Spinal cord (tissue), 10 donors: Measurements from ENCODE around the gene CALCOCO1. TPM values are rescaled to one million over a fixed set of nuclear protein-coding genes. Genes with fewer than 3 reads are reported as not detected.
A peak's percentile ranks its signal among the peaks of the same experiment; 100 is the strongest.

Experiments used
- DNase-seq, 6 donors: peaks; one replicate each; pipeline versions ENCODE4 v3.0.0 to v3.0.0-alpha.2; 2013 to 2015; ENCODE audit warnings: low spot score in 6 of 6, low read depth in 4 of 6
- H3K27ac ChIP-seq: one replicate; pipeline ENCODE4 v1.5.1; 2013; ENCODE audit warnings: low read depth, low read length, control low read depth
- H3K27me3 ChIP-seq: one replicate; pipeline ENCODE4 v1.6.1; 2013; ENCODE audit warnings: low read length; ENCODE audit not compliant: control insufficient read depth, insufficient read depth
- H3K36me3 ChIP-seq: one replicate; pipeline ENCODE4 v1.6.1; 2013; ENCODE audit warnings: low read length; ENCODE audit not compliant: control insufficient read depth, insufficient read depth
- H3K4me1 ChIP-seq: one replicate; pipeline ENCODE4 v1.6.1; 2013; ENCODE audit warnings: low read length; ENCODE audit not compliant: control insufficient read depth, insufficient read depth
- H3K4me3 ChIP-seq: one replicate; pipeline ENCODE4 v1.5.1; 2013; ENCODE audit warnings: low read depth, low read length, control low read depth
- H3K9me3 ChIP-seq: one replicate; pipeline ENCODE4 v1.6.1; 2013; ENCODE audit warnings: low read length; ENCODE audit not compliant: control insufficient read depth, insufficient read depth
- WGBS: methylation state at CpG from one replicate; pipeline ENCODE4 v1.1.5; 2013; ENCODE audit warnings: missing lambda C conversion rate; ENCODE audit not compliant: insufficient coverage; 5-methylcytosine and 5-hydroxymethylcytosine counted together
- long read RNA-seq, 4 donors: transcript quantifications; one replicate each; lab custom pipeline, GENCODE V29; 2026
- polyA plus RNA-seq, 2 donors: library from polyadenylated mRNA; unstranded; fragments of 120-200 nt; gene quantifications; one replicate each; pipeline ENCODE4 v1.2.1, GENCODE V29; 2013; ENCODE audit not compliant: insufficient read length in 2 of 2
- total RNA-seq, 2 donors: library from RNA; depleted of rRNA in 1 of 2; stranded (reverse); fragments of 120-200 nt in 1 of 2; fragments of >200 nt in 1 of 2; gene quantifications; one replicate each; pipeline versions ENCODE4 v1.2.3 to v1.2.4, GENCODE V29; 2013 to 2014
- donor health status: healthy.

CALCOCO1 gene, protein sequence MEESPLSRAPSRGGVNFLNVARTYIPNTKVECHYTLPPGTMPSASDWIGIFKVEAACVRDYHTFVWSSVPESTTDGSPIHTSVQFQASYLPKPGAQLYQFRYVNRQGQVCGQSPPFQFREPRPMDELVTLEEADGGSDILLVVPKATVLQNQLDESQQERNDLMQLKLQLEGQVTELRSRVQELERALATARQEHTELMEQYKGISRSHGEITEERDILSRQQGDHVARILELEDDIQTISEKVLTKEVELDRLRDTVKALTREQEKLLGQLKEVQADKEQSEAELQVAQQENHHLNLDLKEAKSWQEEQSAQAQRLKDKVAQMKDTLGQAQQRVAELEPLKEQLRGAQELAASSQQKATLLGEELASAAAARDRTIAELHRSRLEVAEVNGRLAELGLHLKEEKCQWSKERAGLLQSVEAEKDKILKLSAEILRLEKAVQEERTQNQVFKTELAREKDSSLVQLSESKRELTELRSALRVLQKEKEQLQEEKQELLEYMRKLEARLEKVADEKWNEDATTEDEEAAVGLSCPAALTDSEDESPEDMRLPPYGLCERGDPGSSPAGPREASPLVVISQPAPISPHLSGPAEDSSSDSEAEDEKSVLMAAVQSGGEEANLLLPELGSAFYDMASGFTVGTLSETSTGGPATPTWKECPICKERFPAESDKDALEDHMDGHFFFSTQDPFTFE
- total RNA-seq (100 to 1,000 TPM in 1 of 2 donors, 10 to 100 TPM in 1; 55.5 to 205 TPM), polyA plus RNA-seq (100 to 1,000 TPM in 1 of 2 donors, 10 to 100 TPM in 1; 85.3 to 120 TPM)
- long read RNA-seq, donor 1, transcript CALCOCO1-218 (15 exons, 2,291 nt): major isoform, 7 of 19 reads
- long read RNA-seq, donor 1, partial matches to known transcripts: 6 of 19 reads
- long read RNA-seq, donor 1, other reads (novel, unspliced or antisense): 0 of 19 reads
- long read RNA-seq, donor 2, partial matches to known transcripts: 5 of 6 reads
- long read RNA-seq, donor 2, other reads (novel, unspliced or antisense): 0 of 6 reads
- long read RNA-seq, donor 3, partial matches to known transcripts: 0 of 2 reads
- long read RNA-seq, donor 3, other reads (novel, unspliced or antisense): 0 of 2 reads
- long read RNA-seq, donor 4, transcript CALCOCO1-218 (15 exons, 2,291 nt): major isoform, 8 of 37 reads
- long read RNA-seq, donor 4, partial matches to known transcripts: 22 of 37 reads
- long read RNA-seq, donor 4, other reads (novel, unspliced or antisense): 0 of 37 reads

- Histone ChIP-seq H3K4me1 (peaks cover 10% of the 10 kb centered on the region), H3K27ac (peak within 1 kb of the TSS; percentile 37), H3K4me3 (peak within 1 kb of the TSS; percentile 84), H3K27me3 (no peaks in the 10 kb centered on the region), H3K9me3 (no peaks in the 10 kb centered on the region), H3K36me3 (peaks cover 24% of the 10 kb centered on the region)
- DNase-seq: peak; percentile 91 to 100 (median 98)
- 0% methylated on average over 24 of the region's 38 CpGs for WGBS
These were observed at the start of gene CALCOCO1 for GRCh38 chr12:53727310-53728041. TSS of gene CALCOCO1 (minus strand) at chr12:53727452. CDS start at chr12:53725242, 2,210 bp downstream.

- Histone ChIP-seq H3K36me3 (no peaks in the 10 kb centered on the region), H3K4me3 (no peak overlapping the region), H3K4me1 (no peaks in the 10 kb centered on the region), H3K27me3 (peaks cover 2% of the 10 kb centered on the region), H3K9me3 (no peaks in the 10 kb centered on the region), H3K27ac (no peak overlapping the region)
- no CpG with 5 or more reads among the region's 1 CpG for WGBS
- DNase-seq: no peak
These were observed 49.6 kb upstream of the CALCOCO1 start for GRCh38 chr12:53776872-53777271.

DNA sequence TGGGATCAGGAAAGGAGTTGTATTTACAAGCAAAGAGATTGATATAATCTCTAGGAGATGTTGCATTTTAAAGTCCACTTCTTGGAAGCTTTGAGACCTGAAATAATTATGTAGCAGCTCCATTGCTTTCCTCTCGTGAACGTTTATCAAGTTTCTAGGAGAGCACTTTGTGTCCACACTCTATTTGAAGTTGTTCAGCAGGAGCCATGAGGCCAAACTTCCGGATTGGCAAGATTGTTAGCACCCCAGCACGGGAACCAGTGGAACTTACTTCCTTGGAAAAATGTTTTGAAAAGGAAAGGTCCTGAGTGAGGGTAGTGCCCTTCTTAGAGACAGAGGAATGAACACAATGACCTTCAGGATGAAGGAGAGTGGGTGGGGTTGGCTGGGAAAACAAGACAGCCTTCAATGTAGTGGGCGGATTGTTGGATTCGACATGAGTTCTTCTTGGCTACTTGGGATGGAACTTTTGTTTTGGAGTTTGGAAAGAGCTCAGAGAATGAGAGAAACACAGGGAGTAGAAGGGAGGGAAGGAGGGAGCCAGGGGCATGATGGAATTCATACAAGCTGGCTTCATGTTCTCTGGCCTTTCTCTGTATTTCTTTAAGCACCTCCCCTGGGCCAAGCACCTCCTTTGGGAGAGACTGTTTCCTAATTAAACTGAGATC, 48.4 kb upstream of the CALCOCO1 start:
- Histone ChIP-seq H3K27me3 (peaks cover 4% of the 10 kb centered on the region), H3K4me3 (no peak overlapping the region), H3K4me1 (no peaks in the 10 kb centered on the region), H3K36me3 (no peaks in the 10 kb centered on the region), H3K9me3 (no peaks in the 10 kb centered on the region), H3K27ac (no peak overlapping the region)
- no peak for DNase-seq
- WGBS: 63% methylated on average over 6 of the region's 6 CpGs

GRCh38 chr12:53770281-53770680, 43.0 kb upstream of the CALCOCO1 start:
- Histone ChIP-seq H3K4me3 (no peak overlapping the region), H3K27me3 (peaks cover 8% of the 10 kb centered on the region), H3K36me3 (no peaks in the 10 kb centered on the region), H3K9me3 (no peaks in the 10 kb centered on the region), H3K27ac (no peak overlapping the region), H3K4me1 (no peaks in the 10 kb centered on the region)
- no peak for DNase-seq

GRCh38 chr12:53768976-53769375, 41.7 kb upstream of the CALCOCO1 start:
- peaks cover 10% of the 10 kb centered on the region for H3K27me3 ChIP-seq

DNA sequence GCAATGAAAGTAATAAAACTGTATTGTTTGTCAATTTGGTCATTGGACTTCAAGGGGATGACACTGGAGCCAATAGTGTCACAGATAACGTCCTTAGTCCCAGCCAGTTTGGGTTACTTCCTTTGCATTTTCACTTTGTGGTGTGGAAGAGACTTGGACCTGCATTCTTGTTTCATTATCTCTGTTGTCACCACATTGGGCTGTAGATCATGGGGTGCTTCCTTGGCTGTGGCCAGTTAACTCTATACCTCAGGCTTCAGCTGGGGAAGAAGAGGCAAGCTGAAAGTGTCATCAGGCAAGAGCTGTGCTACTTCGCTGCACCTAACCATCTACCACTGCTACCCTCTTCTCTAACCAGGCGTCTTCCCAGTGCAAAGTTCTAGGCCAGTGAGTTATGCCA, 39.6 kb upstream of the CALCOCO1 start:
- DNase-seq: no peak
- no peaks in the 10 kb centered on the region for H3K9me3 ChIP-seq
- H3K4me3 ChIP-seq: no peak overlapping the region
- no peak overlapping the region for H3K27ac ChIP-seq
- WGBS: 86% methylated on average over 1 of the region's 3 CpGs
- peaks cover 10% of the 10 kb centered on the region for H3K27me3 ChIP-seq
- no peaks in the 10 kb centered on the region for H3K4me1 ChIP-seq
- H3K36me3 ChIP-seq: no peaks in the 10 kb centered on the region

More at GRCh38 chr12:53768976-53769375, 41.7 kb upstream of the CALCOCO1 start:
- H3K4me1 ChIP-seq: no peaks in the 10 kb centered on the region
- DNase-seq: peak in 1 of 6 donors; percentile 73
- H3K27ac ChIP-seq: no peak overlapping the region
- WGBS: no CpG with 5 or more reads among the region's 5 CpGs
- H3K4me3 ChIP-seq: no peak overlapping the region
- H3K9me3 ChIP-seq: no peaks in the 10 kb centered on the region
- H3K36me3 ChIP-seq: no peaks in the 10 kb centered on the region

GRCh38 chr12:53765891-53766290, 38.6 kb upstream of the CALCOCO1 start:
- Histone ChIP-seq H3K36me3 (no peaks in the 10 kb centered on the region), H3K27ac (no peak overlapping the region)
- 80% methylated on average over 1 of the region's 2 CpGs for WGBS

GRCh38 chr12:53764615-53765014, 37.4 kb upstream of the CALCOCO1 start:
- WGBS: no CpG with 5 or more reads among the region's 4 CpGs
- no peaks in the 10 kb centered on the region for H3K4me1 ChIP-seq
- no peak overlapping the region for H3K27ac ChIP-seq
- H3K4me3 ChIP-seq: no peak overlapping the region
- peaks cover 17% of the 10 kb centered on the region for H3K27me3 ChIP-seq
- H3K9me3 ChIP-seq: no peaks in the 10 kb centered on the region
- H3K36me3 ChIP-seq: no peaks in the 10 kb centered on the region
- no peak for DNase-seq

More at GRCh38 chr12:53765891-53766290, 38.6 kb upstream of the CALCOCO1 start:
- Histone ChIP-seq H3K27me3 (peaks cover 11% of the 10 kb centered on the region), H3K4me3 (no peak overlapping the region), H3K4me1 (no peaks in the 10 kb centered on the region), H3K9me3 (no peaks in the 10 kb centered on the region)
- no peak for DNase-seq
